ENCODE results near the gene ABCA1. TPM values are rescaled to one million over a fixed set of nuclear protein-coding genes. Genes with fewer than 3 reads are reported as not detected.

Gene ABCA1
- polyA plus RNA-seq, 3 donors, result 2.0 to 5.1 (median 2.7) TPM

DNA sequence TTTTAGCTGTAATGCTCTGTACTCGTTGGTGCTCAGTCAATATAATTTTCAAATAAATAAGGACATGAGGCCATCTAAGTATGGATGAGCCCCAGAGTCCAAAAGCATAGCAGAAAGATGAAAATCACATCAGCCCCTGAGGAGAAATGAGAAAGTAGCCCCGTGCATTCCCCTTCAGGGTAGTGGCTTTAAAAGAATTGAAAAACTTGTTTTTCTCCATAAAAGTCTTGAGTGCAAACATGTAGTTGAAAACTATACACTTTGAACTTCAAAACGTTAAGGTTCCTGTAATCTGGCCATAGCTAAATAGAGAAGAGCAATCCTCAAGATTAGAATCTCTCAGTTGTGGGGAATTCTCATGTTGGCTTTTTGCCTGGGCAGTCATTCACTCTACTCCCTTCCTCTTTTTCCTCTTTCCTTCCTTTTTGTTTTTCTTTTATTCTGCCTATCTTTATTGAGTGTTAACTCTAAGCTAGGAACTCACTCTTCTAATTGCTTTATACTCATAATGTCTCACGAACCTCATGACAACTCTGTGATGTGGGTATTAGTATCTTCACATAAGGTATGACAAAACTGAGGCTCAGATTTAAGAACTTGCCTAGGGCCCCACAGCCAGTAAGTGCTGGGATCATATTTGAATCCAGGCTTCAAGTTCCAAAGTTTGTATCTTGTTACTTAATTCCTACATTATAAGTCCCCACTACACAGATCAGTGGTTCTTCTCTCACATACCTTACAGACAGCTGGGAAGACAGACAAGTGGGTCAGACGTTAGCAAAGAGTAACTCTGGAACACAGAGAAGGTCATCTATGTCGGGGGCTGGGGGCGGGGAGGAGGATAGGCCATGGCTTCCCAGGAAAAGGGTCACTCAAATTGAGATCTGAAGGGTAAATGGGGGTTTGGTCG lies 46.4 kb upstream of the ABCA1 start:
- peak in 1 of 3 donors; percentile 19 for DNase-seq
- Histone ChIP-seq H3K79me2 (ENCODE audit: insufficient read depth, low read length) (no peaks in the 10 kb centered on the region), H3K4me3 (replicated peaks in 1 of 3; ENCODE audit: low read depth in 2 of 3, low read length in 3 of 3) (no peak overlapping the region), H3K4me2 (replicated peaks; ENCODE audit: extremely low read depth, low read length, poor library complexity, severe bottlenecking) (no peak overlapping the region), H2AFZ (ENCODE audit: insufficient read depth, low read depth, low read length, poor library complexity, severe bottlenecking) (no peak overlapping the region), H3K27me3 (ENCODE audit: control insufficient read depth in 2 of 2, insufficient read depth in 2 of 2, low read length in 2 of 2) (no peaks in the 10 kb centered on the region), H3K36me3 (replicated peaks in 1 of 2; ENCODE audit: control insufficient read depth in 1 of 2, insufficient read depth in 2 of 2, low read length in 2 of 2) (no peaks in the 10 kb centered on the region), H4K20me1 (ENCODE audit: insufficient read depth, low read length) (no peaks in the 10 kb centered on the region), H3K27ac (ENCODE audit: low read depth in 1 of 2, low read length in 2 of 2) (no peak overlapping the region), H3K9me3 (replicated peaks in 1 of 2; ENCODE audit: control insufficient read depth in 1 of 2, insufficient read depth in 1 of 2, low read length in 2 of 2) (no peaks in the 10 kb centered on the region), H3K4me1 (ENCODE audit: control insufficient read depth in 1 of 2, insufficient read depth in 2 of 2, low read length in 2 of 2) (peaks cover 6 to 18% of the 10 kb centered on the region in 2 donors), H3K9ac (ENCODE audit: insufficient read depth, low read length, poor library complexity, severe bottlenecking) (no peak overlapping the region)
- H3K27me3 Mint-ChIP-seq (ENCODE audit: low read depth in 3 of 3), result peaks cover 0 to 4% (median 0%) of the 10 kb centered on the region in 3 donors
- no peaks in the 10 kb centered on the region for H3K36me3 Mint-ChIP-seq
- WGBS (ENCODE audit: insufficient coverage), result 90% methylated on average over 4 of the region's 8 CpGs
- TF ChIP-seq, protein P1, sequence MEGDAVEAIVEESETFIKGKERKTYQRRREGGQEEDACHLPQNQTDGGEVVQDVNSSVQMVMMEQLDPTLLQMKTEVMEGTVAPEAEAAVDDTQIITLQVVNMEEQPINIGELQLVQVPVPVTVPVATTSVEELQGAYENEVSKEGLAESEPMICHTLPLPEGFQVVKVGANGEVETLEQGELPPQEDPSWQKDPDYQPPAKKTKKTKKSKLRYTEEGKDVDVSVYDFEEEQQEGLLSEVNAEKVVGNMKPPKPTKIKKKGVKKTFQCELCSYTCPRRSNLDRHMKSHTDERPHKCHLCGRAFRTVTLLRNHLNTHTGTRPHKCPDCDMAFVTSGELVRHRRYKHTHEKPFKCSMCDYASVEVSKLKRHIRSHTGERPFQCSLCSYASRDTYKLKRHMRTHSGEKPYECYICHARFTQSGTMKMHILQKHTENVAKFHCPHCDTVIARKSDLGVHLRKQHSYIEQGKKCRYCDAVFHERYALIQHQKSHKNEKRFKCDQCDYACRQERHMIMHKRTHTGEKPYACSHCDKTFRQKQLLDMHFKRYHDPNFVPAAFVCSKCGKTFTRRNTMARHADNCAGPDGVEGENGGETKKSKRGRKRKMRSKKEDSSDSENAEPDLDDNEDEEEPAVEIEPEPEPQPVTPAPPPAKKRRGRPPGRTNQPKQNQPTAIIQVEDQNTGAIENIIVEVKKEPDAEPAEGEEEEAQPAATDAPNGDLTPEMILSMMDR (IDR thresholded peaks at IDR 0.05), result no peak
- intact Hi-C loops (cut with micrococcal nuclease), result no loop called here
- H3K27ac Mint-ChIP-seq, result peak overlapping the region in 1 of 7 donors; percentile 2
- H3K9me3 Mint-ChIP-seq, result no peaks in the 10 kb centered on the region
- H3K4me1 Mint-ChIP-seq, result peaks cover 15% of the 10 kb centered on the region
- H3K4me3 Mint-ChIP-seq, result no peak overlapping the region

DNA sequence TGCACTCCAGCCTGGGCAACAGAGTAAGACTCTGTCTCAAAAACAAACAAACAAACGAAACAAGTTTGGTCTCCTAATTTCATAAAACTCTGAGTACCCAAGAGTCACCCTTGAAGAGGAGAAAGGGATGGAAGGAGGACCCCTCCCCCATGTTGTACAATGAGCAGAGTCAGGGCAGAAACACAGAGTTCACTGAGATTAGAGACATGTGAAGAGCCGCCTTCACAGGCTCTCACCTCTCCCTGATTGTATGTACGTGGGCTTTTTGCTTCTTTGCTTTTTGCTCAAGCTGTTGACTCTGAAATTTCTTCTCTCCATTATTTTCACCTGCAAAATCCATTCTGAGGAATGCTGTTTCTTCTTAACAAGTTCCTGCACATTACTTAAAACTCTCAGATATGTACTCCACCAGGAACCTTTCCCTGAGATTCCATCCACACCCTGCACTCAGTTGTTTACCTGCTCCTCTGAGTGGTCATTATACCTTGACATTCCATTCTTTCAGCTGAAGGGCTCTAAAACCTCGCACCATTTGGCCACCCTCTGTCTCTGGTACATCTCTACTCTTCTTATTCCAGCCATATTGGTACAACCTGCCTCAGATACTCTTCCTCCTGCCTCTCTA lies 44.4 kb upstream of the ABCA1 start:
- H4K20me1 ChIP-seq (ENCODE audit: insufficient read depth, low read length), result no peaks in the 10 kb centered on the region
- Mint-ChIP-seq H3K27ac (peak overlapping the region in 1 of 7 donors; percentile 59), H3K36me3 (no peaks in the 10 kb centered on the region), H3K4me1 (peaks cover 25% of the 10 kb centered on the region), H3K27me3 (ENCODE audit: low read depth in 3 of 3) (peaks cover 0 to 4% (median 2%) of the 10 kb centered on the region in 3 donors), H3K9me3 (no peaks in the 10 kb centered on the region), H3K4me3 (no peak overlapping the region)
- H3K27ac ChIP-seq (ENCODE audit: low read depth in 1 of 2, low read length in 2 of 2), result no peak overlapping the region
- DNase-seq, result no peak
- no peak overlapping the region for H3K4me3 ChIP-seq (replicated peaks in 1 of 3; ENCODE audit: low read depth in 2 of 3, low read length in 3 of 3)
- no peak overlapping the region for H3K4me2 ChIP-seq (replicated peaks; ENCODE audit: extremely low read depth, low read length, poor library complexity, severe bottlenecking)
- H3K27me3 ChIP-seq (ENCODE audit: control insufficient read depth in 2 of 2, insufficient read depth in 2 of 2, low read length in 2 of 2), result no peaks in the 10 kb centered on the region
- 94% methylated on average over 2 of the region's 4 CpGs for WGBS (ENCODE audit: insufficient coverage)
- TF ChIP-seq, protein P1 (IDR thresholded peaks at IDR 0.05), result no peak
- H2AFZ ChIP-seq (ENCODE audit: insufficient read depth, low read depth, low read length, poor library complexity, severe bottlenecking), result no peak overlapping the region
- H3K36me3 ChIP-seq (replicated peaks in 1 of 2; ENCODE audit: control insufficient read depth in 1 of 2, insufficient read depth in 2 of 2, low read length in 2 of 2), result no peaks in the 10 kb centered on the region
- H3K9me3 ChIP-seq (replicated peaks in 1 of 2; ENCODE audit: control insufficient read depth in 1 of 2, insufficient read depth in 1 of 2, low read length in 2 of 2), result no peaks in the 10 kb centered on the region
- peaks cover 22 to 27% of the 10 kb centered on the region in 2 donors for H3K4me1 ChIP-seq (ENCODE audit: control insufficient read depth in 1 of 2, insufficient read depth in 2 of 2, low read length in 2 of 2)
- no peak overlapping the region for H3K9ac ChIP-seq (ENCODE audit: insufficient read depth, low read length, poor library complexity, severe bottlenecking)
- no peaks in the 10 kb centered on the region for H3K79me2 ChIP-seq (ENCODE audit: insufficient read depth, low read length)
- intact Hi-C loops (cut with micrococcal nuclease), result no loop called here

All from CD14-positive monocyte (primary cell).